GM18867 (cell line): ENCODE results near the gene AUTS2.

ENCODE experiments used
- ATAC-seq: cut with Tn5 transposase; IDR thresholded peaks from one replicate; pipeline ENCODE4 v1.9.1; 2021; ENCODE audit warnings: mild to moderate bottlenecking, moderate library complexity; ENCODE audit not compliant: unreplicated experiment

AUTS2 gene

GRCh38 chr7:70143075-70144044 is 545.1 kb downstream of the AUTS2 start:
- no peak for ATAC-seq

GRCh38 chr7:70148997-70149396 is 550.7 kb downstream of the AUTS2 start:
- ATAC-seq, result no peak

- no peak for ATAC-seq
Observed at GRCh38 chr7:70152313-70152712, 554.0 kb downstream of the AUTS2 start.

- ATAC-seq, result no peak
Observed at GRCh38 chr7:70153933-70154332, 555.7 kb downstream of the AUTS2 start.

GRCh38 chr7:70154521-70155180 is 556.4 kb downstream of the AUTS2 start:
- no peak for ATAC-seq

- ATAC-seq, result no peak
Observed at GRCh38 chr7:70156057-70156456, 557.8 kb downstream of the AUTS2 start.

GRCh38 chr7:70159121-70159520 is 560.8 kb downstream of the AUTS2 start:
- no peak for ATAC-seq

- ATAC-seq, result no peak
Observed at GRCh38 chr7:70165477-70166170, 567.3 kb downstream of the AUTS2 start.

- ATAC-seq, result no peak
Observed at GRCh38 chr7:70171369-70171920, 573.2 kb downstream of the AUTS2 start.

- no peak for ATAC-seq
Observed at GRCh38 chr7:70177166-70177565, 578.9 kb downstream of the AUTS2 start.

GRCh38 chr7:70178211-70178610 is 579.9 kb downstream of the AUTS2 start:
- ATAC-seq, result no peak

GRCh38 chr7:70178787-70179186 is 580.5 kb downstream of the AUTS2 start:
- ATAC-seq, result no peak

GRCh38 chr7:70182521-70182920 is 584.2 kb downstream of the AUTS2 start:
- ATAC-seq, result no peak

- ATAC-seq, result no peak
Observed at GRCh38 chr7:70183278-70183677, 585.0 kb downstream of the AUTS2 start.

GRCh38 chr7:70188901-70189650 is 590.8 kb downstream of the AUTS2 start:
- ATAC-seq, result no peak

GRCh38 chr7:70189776-70190175 is 591.5 kb downstream of the AUTS2 start:
- ATAC-seq, result no peak

GRCh38 chr7:70190281-70190680 is 592.0 kb downstream of the AUTS2 start:
- ATAC-seq, result no peak

GRCh38 chr7:70193514-70193913 is 595.2 kb downstream of the AUTS2 start:
- no peak for ATAC-seq

- ATAC-seq, result no peak
Observed at GRCh38 chr7:70208236-70209063, 610.2 kb downstream of the AUTS2 start.
